NCI-H345 treated with DMSO at 0.1 percent for 48 hours (cell line): ENCODE results near the gene EPHB3.

Experiments
- DNase-seq: peaks from one replicate; lab custom pipeline; 2025; ENCODE audit not compliant: unreplicated experiment; lab: John Stamatoyannopoulos, UW

EPHB3 gene

GRCh38 chr3:184579513-184579912 lies 17.9 kb downstream of the EPHB3 start:
- no peak for DNase-seq

- DNase-seq: no peak
Measured at GRCh38 chr3:184580376-184580775, 18.8 kb downstream of the EPHB3 start.

GRCh38 chr3:184581331-184581855 lies 19.8 kb downstream of the EPHB3 start:
- DNase-seq: no peak

- no peak for DNase-seq
Measured at GRCh38 chr3:184582646-184583577, 21.3 kb downstream of the EPHB3 start.

- DNase-seq: no peak
Measured at GRCh38 chr3:184583578-184584451, 22.2 kb downstream of the EPHB3 start.

GRCh38 chr3:184584464-184584891 lies 22.9 kb downstream of the EPHB3 start:
- no peak for DNase-seq

GRCh38 chr3:184585545-184585944 lies 24.0 kb downstream of the EPHB3 start:
- no peak for DNase-seq

GRCh38 chr3:184586851-184587250 lies 25.3 kb downstream of the EPHB3 start:
- no peak for DNase-seq

- DNase-seq: no peak
Measured at GRCh38 chr3:184588776-184589175, 27.2 kb downstream of the EPHB3 start.

- DNase-seq: peak; percentile 27
Measured at GRCh38 chr3:184590795-184591194, 29.2 kb downstream of the EPHB3 start.

GRCh38 chr3:184591789-184592188 lies 30.2 kb downstream of the EPHB3 start:
- DNase-seq: no peak

GRCh38 chr3:184592371-184593219 lies 31.0 kb downstream of the EPHB3 start:
- DNase-seq: no peak

- DNase-seq: no peak
Measured at GRCh38 chr3:184593220-184593927, 31.8 kb downstream of the EPHB3 start.

GRCh38 chr3:184593928-184594303 lies 32.3 kb downstream of the EPHB3 start:
- no peak for DNase-seq

- DNase-seq: no peak
Measured at GRCh38 chr3:184594371-184595001, 32.9 kb downstream of the EPHB3 start.

- no peak for DNase-seq
Measured at GRCh38 chr3:184595726-184596125, 34.1 kb downstream of the EPHB3 start.

GRCh38 chr3:184596233-184596632 lies 34.6 kb downstream of the EPHB3 start:
- DNase-seq: no peak

- no peak for DNase-seq
Measured at GRCh38 chr3:184596886-184597575, 35.4 kb downstream of the EPHB3 start.
